A549 (cell line): ENCODE measurements around the gene SFTPB. TPM values are rescaled to one million over a fixed set of nuclear protein-coding genes. Genes with fewer than 3 reads are reported as not detected.

Source experiments
- ATAC-seq, 2 experiments: fragments of 200-7000 bp in 1 of 2; fragments of >200 bp in 1 of 2; cut with Nextera tagmentation in 1 of 2; cut with Tn5 transposase in 1 of 2; 3 replicates each; pipeline versions ENCODE4 v1.8.0 to v1.9.1; 2018 to 2020; ENCODE audit warnings: mild to moderate bottlenecking in 1 of 2, moderate library complexity in 1 of 2
- CTCF ChIA-PET: fragments of 300-600 bp; sonication (Branson Sonifier 250); formaldehyde crosslinking; extraction: SDS; loops from one replicate; lab custom pipeline; 2021; ENCODE audit warnings: antibody characterized with exemption, inconsistent platforms; lab: Yijun Ruan, JAX
- POLR2A ChIA-PET: fragments of 350-600 bp; formaldehyde crosslinking; extraction: SDS; loops from one replicate; lab custom pipeline; 2021; ENCODE audit warnings: antibody characterized with exemption, inconsistent platforms; lab: Yijun Ruan, JAX
- DNase-seq, 2 experiments: peaks; one replicate each; pipeline versions ENCODE4 v3.0.0 to v3.0.0-alpha.2; 2011 to 2016; ENCODE audit warnings: low read depth in 1 of 2, low spot score in 1 of 2
- FAIRE-seq: peaks from 2 replicates; lab custom pipeline; 2011; peaks lifted over from hg19 to GRCh38; lab: Jason Lieb, UNC
- H3K27ac ChIP-seq, 2 experiments: fragments of >200 bp; sonication (Bioruptor Twin); formaldehyde crosslinking; 3 replicates each; pipeline ENCODE4 v1.5.1; 2016 to 2017
- H3K4me1 ChIP-seq: fragments of >200 bp; sonication (Bioruptor Twin); formaldehyde crosslinking; 3 replicates; pipeline ENCODE4 v1.6.1; 2016
- H3K4me2 ChIP-seq: fragments of >200 bp; sonication (Bioruptor Twin); formaldehyde crosslinking; 3 replicates; pipeline ENCODE4 v1.6.1; 2016
- H3K4me3 ChIP-seq: fragments of >200 bp; sonication (Bioruptor Twin); formaldehyde crosslinking; 3 replicates; pipeline ENCODE4 v1.5.1; 2016
- H3K9me3 ChIP-seq: fragments of >200 bp; sonication (Bioruptor Twin); formaldehyde crosslinking; 3 replicates; pipeline ENCODE4 v1.6.1; 2016
- ATOH8 ChIP-seq: fragments of 250-450 bp; sonication (Bioruptor Pico); IDR thresholded peaks from 2 replicates; pipeline ENCODE4 v1.5.0; 2020; ENCODE audit warnings: low read depth, mild to moderate bottlenecking, moderate library complexity
- CBX8 ChIP-seq: fragments of 200-600 bp; sonication (generic); IDR thresholded peaks from 2 replicates; pipeline ENCODE4 v1.6.1; 2016
- CEBPB ChIP-seq, 2 experiments: fragments of >200 bp in 1 of 2; sonication (Bioruptor Twin) in 1 of 2; formaldehyde crosslinking in 1 of 2; IDR thresholded peaks; 2 replicates each; pipeline ENCODE4 v1.6.1; 2012 to 2016
- EHF ChIP-seq: fragments of 250-450 bp; sonication (Bioruptor Pico); IDR thresholded peaks from 2 replicates; pipeline ENCODE4 v1.5.0; 2020; ENCODE audit warnings: mild to moderate bottlenecking
- EP300 ChIP-seq, 2 experiments: fragments of >200 bp; sonication (Bioruptor Twin); formaldehyde crosslinking; IDR thresholded peaks; 2 replicates in 1 of 2; 3 replicates in 1 of 2; pipeline ENCODE4 v1.6.1; 2016 to 2017
- ESRRA ChIP-seq: fragments of 150-350 bp; IDR thresholded peaks from 2 replicates; pipeline ENCODE4 v1.6.1; 2014; ENCODE audit warnings: mild to moderate bottlenecking, low read length, borderline replicate concordance
- HEYL ChIP-seq: fragments of 250-450 bp; sonication (Bioruptor Pico); IDR thresholded peaks from 2 replicates; pipeline ENCODE4 v1.8.0; 2021; ENCODE audit warnings: mild to moderate bottlenecking, moderate library complexity
- HOXB13 ChIP-seq: fragments of 250-450 bp; sonication (Bioruptor Pico); IDR thresholded peaks from 2 replicates; pipeline ENCODE4 v1.5.0; 2020; ENCODE audit warnings: low read depth, mild to moderate bottlenecking, moderate library complexity
- JUN ChIP-seq, 2 experiments: fragments of >200 bp; sonication (Bioruptor Twin); formaldehyde crosslinking; IDR thresholded peaks; 2 replicates in 1 of 2; 3 replicates in 1 of 2; pipeline ENCODE4 v1.6.1; 2016 to 2017
- JUNB ChIP-seq: fragments of >200 bp; sonication (Bioruptor Twin); formaldehyde crosslinking; IDR thresholded peaks from 2 replicates; pipeline ENCODE4 v1.6.1; 2016
- KDM1A ChIP-seq: fragments of 200-600 bp; sonication (generic); IDR thresholded peaks from 2 replicates; pipeline ENCODE4 v1.6.1; 2016; ENCODE audit warnings: low read depth, mild to moderate bottlenecking
- KDM5A ChIP-seq: fragments of 200-600 bp; sonication (generic); IDR thresholded peaks from 2 replicates; pipeline ENCODE4 v1.6.1; 2016; ENCODE audit warnings: antibody characterized with exemption, mild to moderate bottlenecking
- MAZ ChIP-seq: fragments of 150-350 bp; IDR thresholded peaks from 2 replicates; pipeline ENCODE4 v1.6.1; 2014; ENCODE audit warnings: antibody characterized with exemption, low read depth, low read length, borderline replicate concordance
- MYC ChIP-seq: IDR thresholded peaks from 2 replicates; pipeline ENCODE4 v1.6.1; 2012; ENCODE audit warnings: mild to moderate bottlenecking, inconsistent platforms, low read length, improper control_type of control experiment, borderline replicate concordance
- PBX3 ChIP-seq: IDR thresholded peaks from 2 replicates; pipeline ENCODE4 v1.6.1; 2012
- PHF8 ChIP-seq: fragments of 200-600 bp; sonication (generic); IDR thresholded peaks from 2 replicates; pipeline ENCODE4 v1.6.1; 2016; ENCODE audit warnings: low read depth, mild to moderate bottlenecking, antibody characterized with exemption, moderate library complexity, borderline replicate concordance
- RNF2 ChIP-seq: fragments of 200-600 bp; sonication (generic); IDR thresholded peaks from 2 replicates; pipeline ENCODE4 v1.6.1; 2016; ENCODE audit warnings: low read depth, mild to moderate bottlenecking, antibody characterized with exemption, moderate library complexity, borderline replicate concordance
- SREBF2 ChIP-seq: fragments of 450-650 bp; IDR thresholded peaks from 2 replicates; pipeline ENCODE4 v1.6.1; 2014; ENCODE audit warnings: mild to moderate bottlenecking, moderate library complexity
- TP53 ChIP-seq: fragments of 250-450 bp; sonication (Bioruptor Pico); IDR thresholded peaks from 2 replicates; pipeline ENCODE4 v1.5.0; 2021; ENCODE audit warnings: mild to moderate bottlenecking, moderate library complexity
- USF2 ChIP-seq: fragments of 450-650 bp; IDR thresholded peaks from 2 replicates; pipeline ENCODE4 v1.6.1; 2014; ENCODE audit warnings: antibody characterized with exemption
- ZNF302 ChIP-seq: fragments of 250-450 bp; sonication (Bioruptor Pico); IDR thresholded peaks from 2 replicates; pipeline ENCODE4 v1.9.0; 2021; ENCODE audit warnings: inconsistent platforms, mild to moderate bottlenecking, moderate library complexity
- ZSCAN20 ChIP-seq: fragments of 250-450 bp; sonication (Bioruptor Pico); IDR thresholded peaks from 2 replicates; pipeline ENCODE4 v1.8.0; 2022; ENCODE audit warnings: mild to moderate bottlenecking, moderate library complexity
- WGBS: methylation state at CpG from one replicate; pipeline ENCODE4 v1.1.6; 2017; ENCODE audit errors: missing lambda C conversion rate; 5-methylcytosine and 5-hydroxymethylcytosine counted together
- polyA plus RNA-seq, 4 experiments: library from polyadenylated mRNA; depleted of rRNA in 3 of 4; stranded (reverse); fragments of >200 nt; fragmentation: RNase III in 1 of 4; extraction: RNeasy Plus Mini Kit Qiagen cat#74134 plus additional on column Dnase treatment in 1 of 4; gene quantifications; 2 replicates in 3 of 4; 3 replicates in 1 of 4; pipeline ENCODE4 v1.2.3, GENCODE V29; 2011 to 2017
- TF ChIP-seq, protein P1 (sequence below): fragments of 200-600 bp; sonication (generic); IDR thresholded peaks from 2 replicates; pipeline ENCODE4 v1.6.1; 2016; ENCODE audit warnings: antibody characterized with exemption, mild to moderate bottlenecking, moderate library complexity
- TF ChIP-seq, protein P2 (sequence below): fragments of 250-450 bp; sonication (Bioruptor Pico); IDR thresholded peaks from 2 replicates; pipeline ENCODE4 v1.5.0; 2021; ENCODE audit warnings: mild to moderate bottlenecking, moderate library complexity, borderline replicate concordance

SFTPB gene
- polyA plus RNA-seq, 2 of the 4 experiments (the other 2 are of a cell fraction): not detected

DNA sequence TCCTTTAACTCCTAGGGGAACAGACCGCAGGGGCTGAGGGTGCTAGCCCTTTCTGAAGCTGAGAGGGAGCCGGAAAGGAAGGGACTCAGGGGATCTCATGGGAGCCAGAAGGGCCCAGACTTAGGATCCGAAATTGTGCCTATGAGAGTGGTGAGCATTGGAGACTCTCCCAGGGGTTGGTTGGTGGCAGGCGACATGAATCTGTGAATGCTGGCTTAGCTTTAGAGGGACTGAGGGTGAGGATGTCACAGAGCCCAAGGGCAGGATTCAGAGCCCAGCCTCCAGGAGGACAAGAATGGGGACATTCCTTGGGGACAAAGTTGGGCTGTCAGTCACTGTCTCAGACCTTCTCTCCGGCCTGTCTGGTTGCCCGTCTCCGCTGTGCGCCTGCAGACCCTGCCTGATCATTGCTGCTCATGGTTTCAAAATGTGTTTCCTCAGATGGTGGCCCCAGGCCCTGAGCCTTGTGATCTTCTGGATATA, 43.6 kb upstream of the SFTPB start (continued):
- TF ChIP-seq USF2: no peak
- no peak for TF ChIP-seq ATOH8 (CRISPR knock-in tag)

DNA sequence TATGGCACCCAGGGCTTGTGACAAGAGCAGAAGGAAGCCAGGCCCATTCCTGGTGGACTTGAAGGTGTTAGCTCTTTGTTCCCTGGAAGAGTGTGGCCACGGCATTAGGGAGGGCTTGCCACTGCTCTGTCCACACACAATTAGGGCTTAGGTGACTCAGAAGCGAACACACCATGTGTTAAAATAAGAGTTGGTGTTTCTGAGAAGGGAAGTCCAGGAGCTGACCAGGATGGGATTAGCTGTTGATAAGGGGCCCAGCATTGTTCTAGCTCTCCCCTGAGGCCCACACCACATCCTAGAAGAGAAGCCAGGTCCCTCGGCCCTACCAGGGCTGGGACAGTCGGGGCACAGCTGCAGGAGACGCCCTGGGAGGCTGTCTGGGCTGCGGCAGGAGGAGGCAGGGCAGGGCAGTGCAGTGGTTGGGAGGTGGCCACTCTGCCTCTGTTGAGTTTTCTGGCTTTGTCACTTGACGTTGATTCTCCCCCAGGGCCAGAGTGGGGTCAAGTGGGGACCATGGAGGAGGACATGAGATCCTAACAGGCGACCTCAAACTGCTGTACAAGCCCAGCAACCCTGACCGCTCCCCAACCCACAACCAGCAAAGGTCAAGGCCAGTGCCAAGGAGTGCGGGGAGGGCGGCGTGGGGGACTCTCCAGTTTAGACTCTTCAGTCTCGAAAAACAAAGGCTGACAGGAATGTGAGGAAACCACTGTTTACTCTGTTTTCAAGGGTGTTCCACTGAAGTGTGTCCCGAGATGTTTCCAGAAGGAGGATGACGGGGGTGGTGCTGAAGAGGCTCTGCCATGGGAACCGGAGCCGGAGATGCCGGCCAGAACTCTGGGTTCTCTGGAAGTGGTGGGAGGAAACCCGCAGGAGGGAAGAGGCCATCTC, 42.9 kb upstream of the SFTPB start:
- no peak for FAIRE-seq
- ATAC-seq: no peak
- no peak for DNase-seq
- peaks cover 37% of the 10 kb centered on the region for H3K4me1 ChIP-seq
- ChIA-PET POLR2A (no interaction called here), CTCF (interaction anchor here (0.7 to 16.3 kb wide), 9 partner anchors 9 to 104 kb away, joined by 3 to 241 read pairs (median 111); partner anchors contain the start of gene GNLY)
- no peak overlapping the region for H3K4me3 ChIP-seq
- TF ChIP-seq CEBPB (IDR thresholded peaks at IDR 0.05): no peak
- TF ChIP-seq JUN (IDR thresholded peaks at IDR 0.05): no peak
- TF ChIP-seq, protein P1, sequence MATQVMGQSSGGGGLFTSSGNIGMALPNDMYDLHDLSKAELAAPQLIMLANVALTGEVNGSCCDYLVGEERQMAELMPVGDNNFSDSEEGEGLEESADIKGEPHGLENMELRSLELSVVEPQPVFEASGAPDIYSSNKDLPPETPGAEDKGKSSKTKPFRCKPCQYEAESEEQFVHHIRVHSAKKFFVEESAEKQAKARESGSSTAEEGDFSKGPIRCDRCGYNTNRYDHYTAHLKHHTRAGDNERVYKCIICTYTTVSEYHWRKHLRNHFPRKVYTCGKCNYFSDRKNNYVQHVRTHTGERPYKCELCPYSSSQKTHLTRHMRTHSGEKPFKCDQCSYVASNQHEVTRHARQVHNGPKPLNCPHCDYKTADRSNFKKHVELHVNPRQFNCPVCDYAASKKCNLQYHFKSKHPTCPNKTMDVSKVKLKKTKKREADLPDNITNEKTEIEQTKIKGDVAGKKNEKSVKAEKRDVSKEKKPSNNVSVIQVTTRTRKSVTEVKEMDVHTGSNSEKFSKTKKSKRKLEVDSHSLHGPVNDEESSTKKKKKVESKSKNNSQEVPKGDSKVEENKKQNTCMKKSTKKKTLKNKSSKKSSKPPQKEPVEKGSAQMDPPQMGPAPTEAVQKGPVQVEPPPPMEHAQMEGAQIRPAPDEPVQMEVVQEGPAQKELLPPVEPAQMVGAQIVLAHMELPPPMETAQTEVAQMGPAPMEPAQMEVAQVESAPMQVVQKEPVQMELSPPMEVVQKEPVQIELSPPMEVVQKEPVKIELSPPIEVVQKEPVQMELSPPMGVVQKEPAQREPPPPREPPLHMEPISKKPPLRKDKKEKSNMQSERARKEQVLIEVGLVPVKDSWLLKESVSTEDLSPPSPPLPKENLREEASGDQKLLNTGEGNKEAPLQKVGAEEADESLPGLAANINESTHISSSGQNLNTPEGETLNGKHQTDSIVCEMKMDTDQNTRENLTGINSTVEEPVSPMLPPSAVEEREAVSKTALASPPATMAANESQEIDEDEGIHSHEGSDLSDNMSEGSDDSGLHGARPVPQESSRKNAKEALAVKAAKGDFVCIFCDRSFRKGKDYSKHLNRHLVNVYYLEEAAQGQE: no peak
- TF ChIP-seq EP300 (IDR thresholded peaks at IDR 0.05): no peak
- no peak for TF ChIP-seq JUNB
- no peak for TF ChIP-seq TP53 (CRISPR knock-in tag)
- no peaks in the 10 kb centered on the region for H3K9me3 ChIP-seq
- H3K27ac ChIP-seq: peak overlapping the region; percentile 10 to 84; a peak in 3 of 6 replicates
- H3K4me2 ChIP-seq: no peak overlapping the region
- WGBS: 73% methylated on average over 19 of the region's 19 CpGs

- TF ChIP-seq PBX3: no peak
- TF ChIP-seq SREBF2: no peak
- TF ChIP-seq KDM1A: no peak
- TF ChIP-seq RNF2: no peak
- no peak for TF ChIP-seq PHF8
- no peak for TF ChIP-seq HEYL (CRISPR knock-in tag)
- TF ChIP-seq MYC: no peak
- no peak for TF ChIP-seq KDM5A
- no peak for TF ChIP-seq ZSCAN20 (CRISPR knock-in tag)
- no peak for TF ChIP-seq EHF
- no peak for TF ChIP-seq ESRRA
- no peak for TF ChIP-seq MAZ
- TF ChIP-seq ZNF302: no peak
- no peak for TF ChIP-seq HOXB13
- no peak for TF ChIP-seq JUNB
- TF ChIP-seq, protein P2, sequence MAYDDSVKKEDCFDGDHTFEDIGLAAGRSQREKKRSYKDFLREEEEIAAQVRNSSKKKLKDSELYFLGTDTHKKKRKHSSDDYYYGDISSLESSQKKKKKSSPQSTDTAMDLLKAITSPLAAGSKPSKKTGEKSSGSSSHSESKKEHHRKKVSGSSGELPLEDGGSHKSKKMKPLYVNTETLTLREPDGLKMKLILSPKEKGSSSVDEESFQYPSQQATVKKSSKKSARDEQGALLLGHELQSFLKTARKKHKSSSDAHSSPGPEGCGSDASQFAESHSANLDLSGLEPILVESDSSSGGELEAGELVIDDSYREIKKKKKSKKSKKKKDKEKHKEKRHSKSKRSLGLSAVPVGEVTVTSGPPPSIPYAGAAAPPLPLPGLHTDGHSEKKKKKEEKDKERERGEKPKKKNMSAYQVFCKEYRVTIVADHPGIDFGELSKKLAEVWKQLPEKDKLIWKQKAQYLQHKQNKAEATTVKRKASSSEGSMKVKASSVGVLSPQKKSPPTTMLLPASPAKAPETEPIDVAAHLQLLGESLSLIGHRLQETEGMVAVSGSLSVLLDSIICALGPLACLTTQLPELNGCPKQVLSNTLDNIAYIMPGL: no peak
- TF ChIP-seq CBX8: no peak
- TF ChIP-seq, all 56 proteins: peak for 0
- FAIRE-seq (no peak), DNase-seq (no peak), ATAC-seq (no peak)
- WGBS: 78% methylated on average over 4 of the region's 4 CpGs
- ChIA-PET POLR2A (no interaction called here), CTCF (interaction anchor here (0.6 to 16.3 kb wide), 18 partner anchors 11 to 180 kb away, joined by 3 to 241 read pairs (median 6); partner anchors contain the start of genes GNLY and ST3GAL5)
- Histone ChIP-seq H3K27ac (peak overlapping the region in 1 of 2 experiments; percentile 84; a peak in 1 of 6 replicates), H3K9me3 (no peaks in the 10 kb centered on the region), H3K4me3 (no peak overlapping the region), H3K4me1 (peaks cover 51% of the 10 kb centered on the region), H3K4me2 (no peak overlapping the region; the same call in 2 of the 3 replicates)
Observed at GRCh38 chr2:85709401-85709811, 41.4 kb upstream of the SFTPB start.
